ENCODE data around the gene KPNA5. TPM values are rescaled to one million over a fixed set of nuclear protein-coding genes. Genes with fewer than 3 reads are reported as not detected.

Gene KPNA5
- 3.0 and 3.5 TPM in 2 replicates for polyA plus RNA-seq (2013)

GRCh38 chr6:116680880-116681672 is at the start of gene KPNA5:
Gene KPNA5 (plus strand): TSS chr6:116681211. CDS start chr6:116681335, 124 bp downstream.
- peak within 1 kb of the TSS; percentile 74 for H3K27ac ChIP-seq (ENCODE audit: low read depth, low read length)
- peak within 1 kb of the TSS; percentile 52 for H3K18ac ChIP-seq (ENCODE audit: low read length)
- H2BK120ac ChIP-seq (ENCODE audit: insufficient read depth, low read length, poor library complexity), result peak within 1 kb of the TSS; percentile 82
- peaks cover 3% of the 10 kb centered on the region for H3K79me1 ChIP-seq (ENCODE audit: low read length)
- H2AFZ ChIP-seq (ENCODE audit: insufficient read depth, low read length, poor library complexity), result peak within 1 kb of the TSS; percentile 61
- peak within 1 kb of the TSS; percentile 95 for H4K8ac ChIP-seq (ENCODE audit: low read depth, low read length)
- WGBS (ENCODE audit: extremely low coverage, insufficient coverage, insufficient read length), result no CpG with 5 or more reads among the region's 69 CpGs
- peaks cover 3% of the 10 kb centered on the region for H3K79me2 ChIP-seq (ENCODE audit: control insufficient read depth, insufficient read depth, low read length, poor library complexity)
- H3K9ac ChIP-seq (ENCODE audit: low read length), result peak within 1 kb of the TSS; percentile 74
- H4K91ac ChIP-seq (ENCODE audit: low read depth, low read length), result peak within 1 kb of the TSS; percentile 89
- no peaks in the 10 kb centered on the region for H3K27me3 ChIP-seq (ENCODE audit: insufficient read depth, low read length)
- H2AK5ac ChIP-seq (ENCODE audit: low read length), result no peak within 1 kb of the TSS
- no peaks in the 10 kb centered on the region for H3K4me1 ChIP-seq (ENCODE audit: control insufficient read depth in 1 of 2, insufficient read depth in 2 of 2, low read length in 2 of 2)
- no peak within 1 kb of the TSS for H3K23ac ChIP-seq (ENCODE audit: low read length)
- H4K12ac ChIP-seq (ENCODE audit: low read depth, low read length), result peak within 1 kb of the TSS; percentile 66
- peak within 1 kb of the TSS; percentile 85 for H3K14ac ChIP-seq (ENCODE audit: low read length)
- H3K4me2 ChIP-seq (ENCODE audit: low read length), result peak within 1 kb of the TSS; percentile 77
- H2BK5ac ChIP-seq (ENCODE audit: low read depth, low read length, poor library complexity), result peak within 1 kb of the TSS; percentile 42
- H3K4me3 ChIP-seq (ENCODE audit: low read depth, low read length), result peak within 1 kb of the TSS; percentile 84
- H3K9me3 ChIP-seq (ENCODE audit: insufficient read depth, low read depth, low read length), result no peaks in the 10 kb centered on the region
- peak; percentile 79 to 85 for DNase-seq
- H3K36me3 ChIP-seq (ENCODE audit: control insufficient read depth in 1 of 2, insufficient read depth in 2 of 2, low read length in 2 of 2), result no peaks in the 10 kb centered on the region
- H3K4ac ChIP-seq (ENCODE audit: low read depth, low read length), result peak within 1 kb of the TSS; percentile 54
- no peak within 1 kb of the TSS for H2BK12ac ChIP-seq (ENCODE audit: low read length)

DNA sequence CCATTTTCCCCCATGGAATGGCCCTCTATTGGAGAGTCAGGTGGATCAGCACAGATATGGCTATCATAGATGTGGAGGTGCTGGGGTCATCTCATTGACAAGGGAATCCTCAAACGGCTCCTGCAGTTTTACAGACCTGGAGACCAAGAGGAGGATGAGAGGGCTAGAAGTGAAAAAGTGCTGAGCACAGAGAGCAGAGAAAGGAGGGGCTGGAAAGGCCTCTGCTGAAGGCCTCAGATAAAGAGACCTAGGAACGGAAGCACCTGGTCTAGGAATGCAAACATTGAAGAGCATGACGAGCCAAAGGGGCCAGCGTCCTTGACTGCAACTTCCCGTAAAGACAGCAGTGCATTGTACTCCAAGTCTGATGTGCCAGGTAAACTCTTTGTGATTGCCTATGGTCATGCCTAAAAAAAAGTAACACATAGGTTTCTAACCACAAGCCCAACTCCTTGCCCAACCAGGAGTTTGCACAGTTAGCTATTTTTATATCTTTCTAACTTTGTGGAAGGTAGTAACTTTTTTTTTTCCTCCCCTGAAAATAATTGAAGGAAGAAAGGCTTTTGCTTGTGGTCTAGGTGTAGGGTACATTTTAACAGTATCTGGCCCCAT is 49.5 kb upstream of the KPNA5 start:
- no CpG with 5 or more reads among the region's 5 CpGs for WGBS (ENCODE audit: extremely low coverage, insufficient coverage, insufficient read length)
- no peak overlapping the region for H4K12ac ChIP-seq (ENCODE audit: low read depth, low read length)

DNA sequence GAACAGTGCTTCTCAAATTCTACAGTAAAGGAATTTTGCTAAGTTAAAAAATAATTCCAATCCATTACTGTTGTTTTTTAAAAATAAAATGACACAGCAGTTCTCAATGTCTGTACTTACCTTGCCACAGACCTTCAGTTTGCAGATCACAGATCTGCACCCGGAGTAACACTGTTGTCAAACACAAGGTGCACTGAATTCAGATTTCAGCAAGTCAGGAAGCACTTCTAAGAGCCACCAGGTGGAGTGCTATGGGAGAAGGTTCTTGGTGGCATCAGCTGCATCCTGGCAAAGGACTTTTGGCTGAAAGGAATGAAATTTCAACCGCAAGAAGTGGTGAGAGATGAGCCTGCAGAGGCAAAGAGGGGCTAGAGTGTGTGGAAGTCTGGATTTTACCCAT is 47.3 kb upstream of the KPNA5 start:
- Histone ChIP-seq H3K27ac (ENCODE audit: low read depth, low read length) (no peak overlapping the region), H3K9ac (ENCODE audit: low read length) (no peak overlapping the region), H3K36me3 (ENCODE audit: control insufficient read depth in 1 of 2, insufficient read depth in 2 of 2, low read length in 2 of 2) (peaks cover 3 to 6% of the 10 kb centered on the region in 2 experiments), H3K4me3 (ENCODE audit: low read depth, low read length) (no peak overlapping the region), H2AFZ (ENCODE audit: insufficient read depth, low read length, poor library complexity) (no peak overlapping the region), H3K4me1 (ENCODE audit: control insufficient read depth in 1 of 2, insufficient read depth in 2 of 2, low read length in 2 of 2) (no peaks in the 10 kb centered on the region), H3K4me2 (ENCODE audit: low read length) (no peak overlapping the region), H2AK5ac (ENCODE audit: low read length) (no peak overlapping the region), H3K79me2 (ENCODE audit: control insufficient read depth, insufficient read depth, low read length, poor library complexity) (no peaks in the 10 kb centered on the region), H3K14ac (ENCODE audit: low read length) (no peak overlapping the region), H3K4ac (ENCODE audit: low read depth, low read length) (no peak overlapping the region), H4K12ac (ENCODE audit: low read depth, low read length) (no peak overlapping the region), H3K18ac (ENCODE audit: low read length) (no peak overlapping the region), H4K8ac (ENCODE audit: low read depth, low read length) (no peak overlapping the region), H2BK12ac (ENCODE audit: low read length) (no peak overlapping the region), H2BK120ac (ENCODE audit: insufficient read depth, low read length, poor library complexity) (no peak overlapping the region), H3K79me1 (ENCODE audit: low read length) (no peaks in the 10 kb centered on the region), H3K23ac (ENCODE audit: low read length) (no peak overlapping the region), H4K91ac (ENCODE audit: low read depth, low read length) (no peak overlapping the region), H3K27me3 (ENCODE audit: insufficient read depth, low read length) (no peaks in the 10 kb centered on the region), H2BK5ac (ENCODE audit: low read depth, low read length, poor library complexity) (no peak overlapping the region), H3K9me3 (ENCODE audit: insufficient read depth, low read depth, low read length) (peaks cover 1% of the 10 kb centered on the region)
- no CpG with 5 or more reads among the region's 2 CpGs for WGBS (ENCODE audit: extremely low coverage, insufficient coverage, insufficient read length)
- no peak for DNase-seq

More for the DNA sequence above, 49.5 kb upstream of the KPNA5 start:
- no peak overlapping the region for H2BK5ac ChIP-seq (ENCODE audit: low read depth, low read length, poor library complexity)
- no peaks in the 10 kb centered on the region for H3K79me1 ChIP-seq (ENCODE audit: low read length)
- no peak overlapping the region for H4K91ac ChIP-seq (ENCODE audit: low read depth, low read length)
- H3K79me2 ChIP-seq (ENCODE audit: control insufficient read depth, insufficient read depth, low read length, poor library complexity), result no peaks in the 10 kb centered on the region
- no peak overlapping the region for H3K9ac ChIP-seq (ENCODE audit: low read length)
- H3K27me3 ChIP-seq (ENCODE audit: insufficient read depth, low read length), result no peaks in the 10 kb centered on the region
- no peak overlapping the region for H2BK12ac ChIP-seq (ENCODE audit: low read length)
- no peak overlapping the region for H3K14ac ChIP-seq (ENCODE audit: low read length)
- H3K23ac ChIP-seq (ENCODE audit: low read length), result no peak overlapping the region
- H3K4me1 ChIP-seq (ENCODE audit: control insufficient read depth in 1 of 2, insufficient read depth in 2 of 2, low read length in 2 of 2), result no peaks in the 10 kb centered on the region
- no peak overlapping the region for H3K27ac ChIP-seq (ENCODE audit: low read depth, low read length)
- no peak overlapping the region for H3K18ac ChIP-seq (ENCODE audit: low read length)
- no peak overlapping the region for H2AFZ ChIP-seq (ENCODE audit: insufficient read depth, low read length, poor library complexity)
- H2BK120ac ChIP-seq (ENCODE audit: insufficient read depth, low read length, poor library complexity), result no peak overlapping the region
- peak in 1 of 2 donors; percentile 44 for DNase-seq
- H3K36me3 ChIP-seq (ENCODE audit: control insufficient read depth in 1 of 2, insufficient read depth in 2 of 2, low read length in 2 of 2), result peaks cover 2 to 5% of the 10 kb centered on the region in 2 experiments
- H2AK5ac ChIP-seq (ENCODE audit: low read length), result no peak overlapping the region
- H3K9me3 ChIP-seq (ENCODE audit: insufficient read depth, low read depth, low read length), result no peaks in the 10 kb centered on the region
- no peak overlapping the region for H4K8ac ChIP-seq (ENCODE audit: low read depth, low read length)
- no peak overlapping the region for H3K4ac ChIP-seq (ENCODE audit: low read depth, low read length)
- no peak overlapping the region for H3K4me3 ChIP-seq (ENCODE audit: low read depth, low read length)
- H3K4me2 ChIP-seq (ENCODE audit: low read length), result no peak overlapping the region

DNA sequence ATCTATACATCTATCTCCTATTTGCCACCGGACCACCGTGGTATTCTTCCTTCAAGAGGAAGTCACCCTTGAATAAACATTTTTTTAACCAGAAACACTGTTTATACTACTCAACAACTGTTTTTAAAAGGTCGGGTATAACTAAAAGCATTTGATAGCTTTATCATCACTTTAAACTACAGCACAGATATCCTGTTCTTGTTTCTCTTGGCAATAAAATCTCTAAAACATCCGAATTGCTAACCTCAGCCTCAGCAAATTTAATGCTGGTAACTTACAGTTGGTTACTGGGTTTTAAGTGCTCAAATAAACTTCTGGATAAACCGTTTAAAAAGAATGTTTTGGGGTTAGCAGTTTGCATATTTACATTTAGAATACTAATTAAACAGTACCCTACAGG is 32.9 kb upstream of the KPNA5 start:
- Histone ChIP-seq H3K79me1 (ENCODE audit: low read length) (no peaks in the 10 kb centered on the region), H3K27ac (ENCODE audit: low read depth, low read length) (no peak overlapping the region), H3K4ac (ENCODE audit: low read depth, low read length) (no peak overlapping the region), H3K18ac (ENCODE audit: low read length) (no peak overlapping the region), H3K36me3 (ENCODE audit: control insufficient read depth in 1 of 2, insufficient read depth in 2 of 2, low read length in 2 of 2) (peaks cover 0 to 4% of the 10 kb centered on the region in 2 experiments), H3K4me2 (ENCODE audit: low read length) (no peak overlapping the region), H2BK5ac (ENCODE audit: low read depth, low read length, poor library complexity) (no peak overlapping the region), H4K91ac (ENCODE audit: low read depth, low read length) (no peak overlapping the region), H4K8ac (ENCODE audit: low read depth, low read length) (no peak overlapping the region), H3K27me3 (ENCODE audit: insufficient read depth, low read length) (no peaks in the 10 kb centered on the region), H3K23ac (ENCODE audit: low read length) (no peak overlapping the region), H3K79me2 (ENCODE audit: control insufficient read depth, insufficient read depth, low read length, poor library complexity) (no peaks in the 10 kb centered on the region), H2AFZ (ENCODE audit: insufficient read depth, low read length, poor library complexity) (no peak overlapping the region), H2AK5ac (ENCODE audit: low read length) (no peak overlapping the region), H3K9me3 (ENCODE audit: insufficient read depth, low read depth, low read length) (no peaks in the 10 kb centered on the region), H3K14ac (ENCODE audit: low read length) (no peak overlapping the region), H3K4me1 (ENCODE audit: control insufficient read depth in 1 of 2, insufficient read depth in 2 of 2, low read length in 2 of 2) (no peaks in the 10 kb centered on the region), H4K12ac (ENCODE audit: low read depth, low read length) (no peak overlapping the region), H3K9ac (ENCODE audit: low read length) (no peak overlapping the region), H2BK120ac (ENCODE audit: insufficient read depth, low read length, poor library complexity) (no peak overlapping the region), H3K4me3 (ENCODE audit: low read depth, low read length) (no peak overlapping the region), H2BK12ac (ENCODE audit: low read length) (no peak overlapping the region)
- no CpG with 5 or more reads among the region's 5 CpGs for WGBS (ENCODE audit: extremely low coverage, insufficient coverage, insufficient read length)
- DNase-seq, result no peak
